Keratinocyte (primary cell): ENCODE results near the gene TUBGCP6. TPM values are rescaled to one million over a fixed set of nuclear protein-coding genes. Genes with fewer than 3 reads are reported as not detected.

Experiments used
- DNase-seq: peaks from one replicate; pipeline ENCODE4 v3.0.0-alpha.2; 2011; ENCODE audit warnings: low read depth, missing footprints, low spot score
- FAIRE-seq: peaks from 2 replicates; lab custom pipeline; 2011; peaks lifted over from hg19 to GRCh38; lab: Jason Lieb, UNC
- H2AFZ ChIP-seq: 2 replicates; pipeline ENCODE4 v1.6.0; 2012; ENCODE audit warnings: low read length, control low read depth, inconsistent platforms; ENCODE audit not compliant: control insufficient read depth
- H3K27ac ChIP-seq: 2 replicates; pipeline ENCODE4 v1.5.1; 2011; ENCODE audit warnings: low read length; ENCODE audit not compliant: control insufficient read depth, insufficient read depth
- H3K27me3 ChIP-seq: 3 replicates; pipeline ENCODE4 v1.6.0; 2011; ENCODE audit warnings: low read length; ENCODE audit not compliant: control insufficient read depth, insufficient read depth; ENCODE audit errors: extremely low read depth
- H3K36me3 ChIP-seq, 2 experiments: 2 replicates in 1 of 2; 3 replicates in 1 of 2; pipeline ENCODE4 v1.5.1; 2011; ENCODE audit warnings: low read length in 2 of 2, mild to moderate bottlenecking in 1 of 2; ENCODE audit not compliant: control insufficient read depth in 2 of 2, insufficient read depth in 2 of 2; ENCODE audit errors: extremely low read depth in 1 of 2
- H3K4me1 ChIP-seq: 3 replicates; pipeline ENCODE4 v1.5.1; 2011; ENCODE audit warnings: low read length; ENCODE audit not compliant: control insufficient read depth, insufficient read depth; ENCODE audit errors: extremely low read depth
- H3K4me2 ChIP-seq: 3 replicates; pipeline ENCODE4 v1.6.0; 2011; ENCODE audit warnings: low read depth, low read length; ENCODE audit not compliant: control insufficient read depth, insufficient read depth; ENCODE audit errors: extremely low read depth
- H3K4me3 ChIP-seq, 3 experiments: fragments of 200-600 bp in 1 of 3; sonication (generic) in 1 of 3; 2 replicates in 2 of 3; 3 replicates in 1 of 3; pipeline ENCODE4 v1.5.1; 2011 to 2016; ENCODE audit warnings: low read length in 3 of 3, mild to moderate bottlenecking in 3 of 3, control low read depth in 2 of 3, inconsistent platforms in 1 of 3, low read depth in 1 of 3, mixed read lengths in 1 of 3, mixed run types in 1 of 3, moderate library complexity in 1 of 3; ENCODE audit not compliant: control insufficient read depth in 2 of 3, insufficient read depth in 2 of 3; ENCODE audit errors: extremely low read depth in 1 of 3
- H3K79me2 ChIP-seq: 2 replicates; pipeline ENCODE4 v1.6.0; 2012; ENCODE audit warnings: low read length; ENCODE audit not compliant: control insufficient read depth, insufficient read depth
- H3K9ac ChIP-seq: 3 replicates; pipeline ENCODE4 v1.6.0; 2011; ENCODE audit warnings: low read length; ENCODE audit not compliant: control insufficient read depth, insufficient read depth; ENCODE audit errors: extremely low read depth
- H3K9me1 ChIP-seq: 3 replicates; pipeline ENCODE4 v1.6.0; 2011; ENCODE audit warnings: low read length; ENCODE audit not compliant: control insufficient read depth, insufficient read depth; ENCODE audit errors: extremely low read depth
- H3K9me3 ChIP-seq: 2 replicates; pipeline ENCODE4 v1.5.1; 2012; ENCODE audit warnings: low read depth, low read length; ENCODE audit not compliant: control insufficient read depth
- H4K20me1 ChIP-seq: 3 replicates; pipeline ENCODE4 v1.6.0; 2011; ENCODE audit warnings: low read length; ENCODE audit not compliant: control insufficient read depth, insufficient read depth; ENCODE audit errors: extremely low read depth
- CTCF ChIP-seq, 3 experiments: IDR thresholded peaks in 1 of 3; conservative IDR thresholded peaks in 1 of 3; optimal IDR thresholded peaks in 1 of 3; 2 replicates in 2 of 3; 3 replicates in 1 of 3; pipeline versions ENCODE3 to v1.5.1; 2011; ENCODE audit warnings: low read length in 3 of 3, mild to moderate bottlenecking in 3 of 3, moderate library complexity in 2 of 3, control low read depth in 1 of 3, inconsistent platforms in 1 of 3; ENCODE audit not compliant: insufficient read depth in 2 of 3; ENCODE audit errors: extremely low read depth in 1 of 3
- EZH2 ChIP-seq: IDR thresholded peaks from one replicate; pipeline ENCODE4 v1.6.1; 2012; ENCODE audit warnings: inconsistent platforms, mild to moderate bottlenecking, low read length, moderate library complexity
- dilution Hi-C: fragments of 300-500 bp; cut with MboI; formaldehyde crosslinking; loops from one replicate; pipeline ENCODE4 v1.7.0; 2020; ENCODE audit warnings: low sequenced_read_pairs; ENCODE audit not compliant: extremely low pct_ligation_motif_present
- polyA plus RNA-seq, 5 experiments: library from polyadenylated mRNA; depleted of rRNA in 3 of 5; stranded (reverse) in 3 of 5; stranded (forward) in 1 of 5; unstranded in 1 of 5; fragments of >200 nt; gene quantifications; 1 replicate in 1 of 5; 2 replicates in 3 of 5; 3 replicates in 1 of 5; pipeline versions ENCODE4 v1.2.1 to v1.2.3, GENCODE V29; 2011 to 2012; ENCODE audit warnings: missing spikeins in 2 of 5, low read depth in 1 of 5, low replicate concordance in 1 of 5

TUBGCP6 gene
- polyA plus RNA-seq, 1 donor (not counting 4 experiments of a cell fraction or from before 2014, with no cell fraction given), result 10.1 TPM

DNA sequence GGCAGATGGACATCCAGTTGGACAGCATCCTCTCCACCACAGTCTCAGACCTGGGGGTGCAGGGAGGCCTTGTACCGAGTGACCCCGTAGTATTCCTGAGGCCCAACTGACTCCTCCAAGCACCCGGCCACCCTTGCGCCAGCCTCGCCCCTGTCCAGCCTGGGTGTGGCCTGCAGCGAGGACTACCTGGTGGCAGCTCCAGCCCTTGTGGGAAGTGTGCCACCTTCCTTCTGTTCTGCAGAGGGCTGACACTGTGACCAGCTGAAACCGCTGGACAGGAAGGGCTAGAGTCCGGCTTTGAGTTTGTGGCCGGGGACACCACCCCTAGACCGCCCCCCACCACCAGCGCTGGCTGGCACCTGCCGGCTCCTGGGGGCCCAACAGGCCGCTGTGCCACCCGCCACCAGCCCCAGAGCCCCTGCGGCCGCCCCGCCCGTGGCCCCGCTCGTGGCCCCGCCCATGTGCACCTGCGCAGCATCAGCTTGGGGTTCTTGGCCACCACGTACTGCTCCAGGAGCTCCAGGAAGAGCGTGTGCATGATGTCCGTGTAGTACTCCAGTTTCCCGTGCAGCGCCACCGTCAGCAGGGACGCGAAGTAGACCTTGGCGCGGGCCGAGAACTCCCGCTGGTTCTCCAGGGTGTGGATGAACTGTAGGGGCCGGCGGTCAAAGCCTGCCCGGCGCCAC lies 35.3 kb upstream of the TUBGCP6 start:
- Histone ChIP-seq H3K9me1 (no peaks in the 10 kb centered on the region), H4K20me1 (no peaks in the 10 kb centered on the region), H3K36me3 (peaks cover 33 to 38% of the 10 kb centered on the region in 2 experiments), H3K9ac (no peak overlapping the region), H2AFZ (no peak overlapping the region), H3K27ac (no peak overlapping the region), H3K79me2 (peaks cover 9% of the 10 kb centered on the region), H3K4me2 (no peak overlapping the region), H3K4me3 (no peak overlapping the region), H3K4me1 (peaks cover 18% of the 10 kb centered on the region), H3K27me3 (no peaks in the 10 kb centered on the region), H3K9me3 (peaks cover 2% of the 10 kb centered on the region)
- TF ChIP-seq CTCF (optimal IDR thresholded peaks at IDR 0.05 in 1 of 3, IDR thresholded peaks at IDR 0.05 in 1 of 3, conservative IDR thresholded peaks at IDR 0.05 in 1 of 3; ENCODE audit: extremely low read depth in 1 of 3, insufficient read depth in 2 of 3, low read length in 3 of 3) (no peak), EZH2 (no peak)
- FAIRE-seq (no peak), DNase-seq (no peak)
- dilution Hi-C loops, result no loop called here

DNA sequence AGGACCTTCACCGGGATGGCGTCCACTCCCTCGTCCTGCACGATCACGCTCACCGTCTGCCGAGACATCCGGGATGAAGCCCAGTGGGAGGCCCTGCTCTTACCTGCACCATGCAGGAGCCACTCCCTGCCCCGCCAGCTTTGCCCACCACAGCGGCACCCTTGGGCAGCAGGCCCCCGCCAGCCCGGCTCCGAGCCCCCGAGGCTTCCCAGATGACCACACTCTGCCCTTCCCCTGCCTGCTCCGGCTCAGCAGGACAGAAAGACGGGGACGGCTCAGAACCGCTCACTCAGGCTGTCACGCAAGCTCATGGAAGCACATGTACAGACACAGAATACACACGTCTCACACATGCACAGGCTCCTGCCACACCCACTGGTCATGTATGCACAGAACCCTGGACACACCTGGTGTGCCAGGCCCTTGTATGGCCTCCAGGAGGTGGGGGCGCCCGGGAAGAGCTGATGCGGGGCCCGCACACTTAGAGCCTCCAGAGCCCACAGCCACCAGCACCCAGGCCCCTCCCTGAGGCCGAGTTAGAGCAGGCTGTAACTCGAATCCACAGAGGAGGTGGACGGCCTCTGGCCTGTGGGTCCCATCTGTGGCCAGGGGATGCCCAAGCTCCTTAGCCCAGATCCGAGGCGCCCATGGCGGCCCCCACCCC lies 34.3 kb upstream of the TUBGCP6 start:
- dilution Hi-C loops, result no loop called here
- Histone ChIP-seq H3K9me1 (no peaks in the 10 kb centered on the region), H3K4me3 (no peak overlapping the region), H3K9ac (no peak overlapping the region), H3K79me2 (peaks cover 9% of the 10 kb centered on the region), H4K20me1 (peaks cover 2% of the 10 kb centered on the region), H3K4me1 (peaks cover 18% of the 10 kb centered on the region), H3K9me3 (peaks cover 2% of the 10 kb centered on the region), H2AFZ (no peak overlapping the region), H3K4me2 (no peak overlapping the region), H3K27me3 (no peaks in the 10 kb centered on the region), H3K27ac (no peak overlapping the region), H3K36me3 (peaks cover 38 to 46% of the 10 kb centered on the region in 2 experiments)
- DNase-seq, result no peak
- no peak for TF ChIP-seq EZH2
- TF ChIP-seq CTCF (optimal IDR thresholded peaks at IDR 0.05 in 1 of 3, IDR thresholded peaks at IDR 0.05 in 1 of 3, conservative IDR thresholded peaks at IDR 0.05 in 1 of 3; ENCODE audit: extremely low read depth in 1 of 3, insufficient read depth in 2 of 3, low read length in 3 of 3), result no peak
- FAIRE-seq, result no peak
